ENCODE data around the gene ADCY7.

ADCY7 gene

GRCh38 chr16:50300942-50301625 lies 34.7 kb downstream of the ADCY7 start:
- DNase-seq, result no peak

GRCh38 chr16:50301626-50302471 lies 35.5 kb downstream of the ADCY7 start:
- no peak for DNase-seq

- no peak for DNase-seq
These were observed 36.2 kb downstream of the ADCY7 start for GRCh38 chr16:50302472-50303005.

GRCh38 chr16:50303041-50303604 lies 36.8 kb downstream of the ADCY7 start:
- no peak for DNase-seq

GRCh38 chr16:50303605-50304466 lies 37.5 kb downstream of the ADCY7 start:
- DNase-seq, result no peak

- no peak for DNase-seq
These were observed 38.4 kb downstream of the ADCY7 start for GRCh38 chr16:50304467-50305440.

GRCh38 chr16:50305441-50306061 lies 39.2 kb downstream of the ADCY7 start:
- no peak for DNase-seq

GRCh38 chr16:50306287-50306686 lies 39.9 kb downstream of the ADCY7 start:
- no peak for DNase-seq

GRCh38 chr16:50308237-50308965 lies 42.0 kb downstream of the ADCY7 start:
- DNase-seq, result no peak

- DNase-seq, result no peak
These were observed 42.8 kb downstream of the ADCY7 start for GRCh38 chr16:50309156-50309526.

GRCh38 chr16:50309527-50310307 lies 43.4 kb downstream of the ADCY7 start:
- DNase-seq, result no peak

GRCh38 chr16:50310308-50311133 lies 44.2 kb downstream of the ADCY7 start:
- DNase-seq, result no peak

- DNase-seq, result no peak
These were observed 44.8 kb downstream of the ADCY7 start for GRCh38 chr16:50311134-50311528.

GRCh38 chr16:50311891-50312501 lies 45.6 kb downstream of the ADCY7 start:
- no peak for DNase-seq

GRCh38 chr16:50313596-50314478 lies 47.5 kb downstream of the ADCY7 start:
- no peak for DNase-seq

- DNase-seq, result no peak
These were observed 48.3 kb downstream of the ADCY7 start for GRCh38 chr16:50314665-50315064.
